PC-3 (cell line): ENCODE results near the gene MXRA7. TPM values are rescaled to one million over a fixed set of nuclear protein-coding genes. Genes with fewer than 3 reads are reported as not detected.

Source experiments
- ATAC-seq: fragments of 200-7000 bp; cut with Tn5 transposase; 2 replicates; pipeline ENCODE4 v1.9.1; 2020; ENCODE audit warnings: mild to moderate bottlenecking, moderate library complexity
- BruUV-seq: library from RNA; stranded (reverse); fragments of 400-500 nt; replicated peaks from 2 replicates; lab custom pipeline; 2021; lab: Mats Ljungman, UMichigan
- CTCF ChIA-PET: fragments of 300-600 bp; sonication (Branson Sonifier 250); formaldehyde crosslinking; loops from one replicate; lab custom pipeline; 2022; ENCODE audit warnings: antibody characterized with exemption; lab: Charles Lee
- POLR2A ChIA-PET: fragments of 300-600 bp; sonication (Branson Sonifier 250); formaldehyde crosslinking; loops from one replicate; lab custom pipeline; 2022; ENCODE audit warnings: antibody characterized with exemption; ENCODE audit not compliant: unreplicated experiment; lab: Charles Lee
- DNase-seq: peaks from one replicate; pipeline ENCODE4 v3.0.0-alpha.2; 2015
- H2AFZ ChIP-seq: fragments of 300-600 bp; sonication (generic); 2 replicates; pipeline ENCODE4 v1.6.0; 2016; ENCODE audit warnings: antibody characterized with exemption, low read length
- H3F3A ChIP-seq: fragments of 300-600 bp; sonication (generic); one replicate; pipeline ENCODE4 v1.6.0; 2017; ENCODE audit warnings: antibody characterized with exemption, low read length, control low read depth, mild to moderate bottlenecking; ENCODE audit not compliant: unreplicated experiment
- H3K27ac ChIP-seq: fragments of 300-600 bp; sonication (generic); 2 replicates; pipeline ENCODE4 v1.5.1; 2016; ENCODE audit warnings: mild to moderate bottlenecking, low read length
- H3K27me3 ChIP-seq: fragments of 300-600 bp; sonication (generic); 2 replicates; pipeline ENCODE4 v1.6.1; 2016; ENCODE audit warnings: low read length, mixed read lengths
- H3K36me3 ChIP-seq: fragments of 300-600 bp; sonication (generic); 2 replicates; pipeline ENCODE4 v1.6.1; 2016; ENCODE audit warnings: low read depth, mixed run types, low read length, mixed read lengths
- H3K4me1 ChIP-seq: fragments of 300-600 bp; sonication (generic); 2 replicates; pipeline ENCODE4 v1.5.1; 2016; ENCODE audit warnings: low read length; ENCODE audit not compliant: insufficient read depth
- H3K4me2 ChIP-seq: fragments of 300-600 bp; sonication (generic); 2 replicates; pipeline ENCODE4 v1.6.0; 2016; ENCODE audit warnings: low read length
- H3K4me3 ChIP-seq: fragments of 300-600 bp; sonication (generic); 2 replicates; pipeline ENCODE4 v1.5.1; 2016; ENCODE audit warnings: mild to moderate bottlenecking, low read length, mixed read lengths
- H3K79me2 ChIP-seq: fragments of 300-600 bp; sonication (generic); 2 replicates; pipeline ENCODE4 v1.6.1; 2017; ENCODE audit warnings: low read length, mixed read lengths
- H3K9ac ChIP-seq: fragments of 300-600 bp; sonication (generic); 2 replicates; pipeline ENCODE4 v1.6.0; 2016; ENCODE audit warnings: mild to moderate bottlenecking, low read length
- H3K9me2 ChIP-seq: fragments of 300-600 bp; sonication (generic); replicated peaks from 2 replicates; pipeline ENCODE4 v1.6.1; 2016; ENCODE audit warnings: mixed run types, low read length, mixed read lengths
- H3K9me3 ChIP-seq: fragments of 300-600 bp; sonication (generic); 2 replicates; pipeline ENCODE4 v1.6.1; 2016; ENCODE audit warnings: low read length, mixed read lengths
- H4K20me1 ChIP-seq: fragments of 300-600 bp; sonication (generic); 2 replicates; pipeline ENCODE4 v1.6.1; 2016; ENCODE audit warnings: low read length, mixed read lengths
- EZH2 ChIP-seq: fragments of 300-600 bp; sonication (generic); IDR thresholded peaks from one replicate; pipeline ENCODE4 v1.6.1; 2017; ENCODE audit warnings: antibody characterized with exemption, mild to moderate bottlenecking, low read length; ENCODE audit not compliant: unreplicated experiment
- EZH2phosphoT487 ChIP-seq: fragments of 300-600 bp; sonication (generic); IDR thresholded peaks from 2 replicates; pipeline ENCODE4 v1.6.1; 2018; ENCODE audit warnings: mild to moderate bottlenecking, antibody characterized with exemption, low read length, borderline replicate concordance
- intact Hi-C: fragments of 100-400 bp; cut with micrococcal nuclease; formaldehyde crosslinking; loops from 2 replicates; pipeline ENCODE4 v1.9.0; 2023
- total RNA-seq: library from RNA; depleted of rRNA; stranded (reverse); fragments of >200 nt; gene quantifications from 2 replicates; pipeline ENCODE4 v1.2.3, GENCODE V29; 2014
- TF ChIP-seq, protein P1 (sequence below): fragments of 300-600 bp; sonication (generic); conservative IDR thresholded peaks from 2 replicates; pipeline ENCODE4 v1.5.1; 2017; ENCODE audit warnings: antibody characterized with exemption, low read depth, mild to moderate bottlenecking, low read length

Gene MXRA7
- total RNA-seq, 1 experiment from 2014 or later = 98.3 TPM

- BruUV-seq = no TSS peak
- H4K20me1 ChIP-seq = no peaks in the 10 kb centered on the region
- H3K9me2 ChIP-seq = no peaks in the 10 kb centered on the region
- H3K4me2 ChIP-seq = no peak overlapping the region
- no peak overlapping the region for H2AFZ ChIP-seq
- no peak overlapping the region for H3K4me3 ChIP-seq
- intact Hi-C loops = no loop called here
- H3K4me1 ChIP-seq = peaks cover 8% of the 10 kb centered on the region
- POLR2A ChIA-PET = no interaction called here
- no peaks in the 10 kb centered on the region for H3K79me2 ChIP-seq
- H3K27ac ChIP-seq = no peak overlapping the region
- no peaks in the 10 kb centered on the region for H3K9me3 ChIP-seq
- no peaks in the 10 kb centered on the region for H3K36me3 ChIP-seq
- H3K9ac ChIP-seq = no peak overlapping the region
- H3K27me3 ChIP-seq = no peaks in the 10 kb centered on the region
- DNase-seq = no peak
- no peak for ATAC-seq
- H3F3A ChIP-seq = no peaks in the 10 kb centered on the region
- TF ChIP-seq, protein P1, sequence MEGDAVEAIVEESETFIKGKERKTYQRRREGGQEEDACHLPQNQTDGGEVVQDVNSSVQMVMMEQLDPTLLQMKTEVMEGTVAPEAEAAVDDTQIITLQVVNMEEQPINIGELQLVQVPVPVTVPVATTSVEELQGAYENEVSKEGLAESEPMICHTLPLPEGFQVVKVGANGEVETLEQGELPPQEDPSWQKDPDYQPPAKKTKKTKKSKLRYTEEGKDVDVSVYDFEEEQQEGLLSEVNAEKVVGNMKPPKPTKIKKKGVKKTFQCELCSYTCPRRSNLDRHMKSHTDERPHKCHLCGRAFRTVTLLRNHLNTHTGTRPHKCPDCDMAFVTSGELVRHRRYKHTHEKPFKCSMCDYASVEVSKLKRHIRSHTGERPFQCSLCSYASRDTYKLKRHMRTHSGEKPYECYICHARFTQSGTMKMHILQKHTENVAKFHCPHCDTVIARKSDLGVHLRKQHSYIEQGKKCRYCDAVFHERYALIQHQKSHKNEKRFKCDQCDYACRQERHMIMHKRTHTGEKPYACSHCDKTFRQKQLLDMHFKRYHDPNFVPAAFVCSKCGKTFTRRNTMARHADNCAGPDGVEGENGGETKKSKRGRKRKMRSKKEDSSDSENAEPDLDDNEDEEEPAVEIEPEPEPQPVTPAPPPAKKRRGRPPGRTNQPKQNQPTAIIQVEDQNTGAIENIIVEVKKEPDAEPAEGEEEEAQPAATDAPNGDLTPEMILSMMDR = no peak
- TF ChIP-seq EZH2 = no peak
- no peak for TF ChIP-seq EZH2phosphoT487
- CTCF ChIA-PET = no interaction called here
Observed at GRCh38 chr17:76676629-76677028, 34.1 kb downstream of the MXRA7 start.

- POLR2A ChIA-PET = no interaction called here
Observed at GRCh38 chr17:76675648-76676047, 35.1 kb downstream of the MXRA7 start.

DNA sequence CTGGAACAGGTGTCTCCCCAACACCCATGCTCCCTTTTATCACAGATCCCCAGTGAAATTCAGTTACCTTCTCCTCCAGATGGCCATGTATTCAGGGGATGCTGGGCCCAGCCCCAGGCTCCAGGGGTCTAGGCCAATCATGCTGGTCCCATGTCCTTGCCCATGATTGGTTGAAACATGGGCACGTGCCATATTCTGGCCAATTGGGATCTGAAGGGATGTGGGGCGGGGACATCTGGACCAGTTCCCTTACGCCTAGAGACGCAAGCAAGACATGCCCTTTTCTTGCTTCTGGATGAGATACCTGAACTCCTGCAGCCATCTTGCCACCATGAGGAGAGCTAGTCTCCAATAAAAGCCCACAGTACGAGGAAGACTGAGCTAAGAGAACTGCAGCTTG lies 36.2 kb downstream of the MXRA7 start:
- Histone ChIP-seq H3K27me3 (no peaks in the 10 kb centered on the region), H3K4me1 (peaks cover 14% of the 10 kb centered on the region), H4K20me1 (no peaks in the 10 kb centered on the region), H3K36me3 (no peaks in the 10 kb centered on the region), H2AFZ (no peak overlapping the region), H3K9ac (no peak overlapping the region), H3K9me3 (no peaks in the 10 kb centered on the region), H3K27ac (no peak overlapping the region), H3K9me2 (no peaks in the 10 kb centered on the region), H3K4me3 (no peak overlapping the region), H3K79me2 (no peaks in the 10 kb centered on the region), H3F3A (no peaks in the 10 kb centered on the region), H3K4me2 (no peak overlapping the region)
- no peak for ATAC-seq
- no peak for DNase-seq
- no TSS peak for BruUV-seq
- intact Hi-C loops = loop anchor here (5.0 kb wide), 3 partner anchors 38 to 117 kb away; partner anchors contain the start of gene MXRA7
- ChIA-PET POLR2A (no interaction called here), CTCF (no interaction called here)
- TF ChIP-seq EZH2phosphoT487 (no peak), EZH2 (no peak)
- TF ChIP-seq, protein P1 = no peak

More at GRCh38 chr17:76675648-76676047, 35.1 kb downstream of the MXRA7 start:
- Histone ChIP-seq H3K4me3 (no peak overlapping the region), H4K20me1 (no peaks in the 10 kb centered on the region), H3K36me3 (no peaks in the 10 kb centered on the region), H3K4me1 (peaks cover 14% of the 10 kb centered on the region), H3K79me2 (no peaks in the 10 kb centered on the region), H2AFZ (no peak overlapping the region), H3F3A (no peaks in the 10 kb centered on the region), H3K9me2 (no peaks in the 10 kb centered on the region), H3K9ac (no peak overlapping the region), H3K4me2 (no peak overlapping the region), H3K27ac (no peak overlapping the region), H3K27me3 (no peaks in the 10 kb centered on the region), H3K9me3 (no peaks in the 10 kb centered on the region)
- DNase-seq = no peak
- no TSS peak for BruUV-seq
- ATAC-seq = no peak
- CTCF ChIA-PET = interaction anchor here (0.5 kb wide), 1 partner anchor 147 kb away, joined by 3 read pairs; no protein-coding TSS in a partner anchor
- TF ChIP-seq, protein P1 = no peak
- no peak for TF ChIP-seq EZH2
- no peak for TF ChIP-seq EZH2phosphoT487
- intact Hi-C loops = no loop called here
